ENCODE results near the gene PLAA. TPM values are rescaled to one million over a fixed set of nuclear protein-coding genes. Genes with fewer than 3 reads are reported as not detected.

The PLAA gene
- total RNA-seq, 1 experiment from 2014 or later: 41.2 TPM

DNA sequence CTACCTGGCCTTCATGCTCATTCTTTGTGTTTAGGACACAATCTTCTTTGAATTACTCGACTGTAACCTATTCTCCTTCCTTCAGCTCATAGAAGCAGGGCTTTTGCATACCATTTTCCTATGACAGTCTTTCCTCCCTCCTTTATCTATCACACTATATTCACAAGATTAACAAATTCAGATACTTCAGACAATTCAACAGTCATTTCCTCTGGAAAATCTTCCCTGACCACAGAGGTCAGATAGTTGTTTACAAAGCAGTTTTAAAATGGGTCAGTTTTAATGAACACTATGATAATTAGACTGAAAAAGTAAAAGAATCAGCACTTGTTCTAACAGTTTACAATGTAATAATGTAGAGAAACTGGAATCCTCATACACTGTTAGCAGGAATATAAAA lies 58.8 kb downstream of the PLAA start (continued):
- TF ChIP-seq, protein P1, sequence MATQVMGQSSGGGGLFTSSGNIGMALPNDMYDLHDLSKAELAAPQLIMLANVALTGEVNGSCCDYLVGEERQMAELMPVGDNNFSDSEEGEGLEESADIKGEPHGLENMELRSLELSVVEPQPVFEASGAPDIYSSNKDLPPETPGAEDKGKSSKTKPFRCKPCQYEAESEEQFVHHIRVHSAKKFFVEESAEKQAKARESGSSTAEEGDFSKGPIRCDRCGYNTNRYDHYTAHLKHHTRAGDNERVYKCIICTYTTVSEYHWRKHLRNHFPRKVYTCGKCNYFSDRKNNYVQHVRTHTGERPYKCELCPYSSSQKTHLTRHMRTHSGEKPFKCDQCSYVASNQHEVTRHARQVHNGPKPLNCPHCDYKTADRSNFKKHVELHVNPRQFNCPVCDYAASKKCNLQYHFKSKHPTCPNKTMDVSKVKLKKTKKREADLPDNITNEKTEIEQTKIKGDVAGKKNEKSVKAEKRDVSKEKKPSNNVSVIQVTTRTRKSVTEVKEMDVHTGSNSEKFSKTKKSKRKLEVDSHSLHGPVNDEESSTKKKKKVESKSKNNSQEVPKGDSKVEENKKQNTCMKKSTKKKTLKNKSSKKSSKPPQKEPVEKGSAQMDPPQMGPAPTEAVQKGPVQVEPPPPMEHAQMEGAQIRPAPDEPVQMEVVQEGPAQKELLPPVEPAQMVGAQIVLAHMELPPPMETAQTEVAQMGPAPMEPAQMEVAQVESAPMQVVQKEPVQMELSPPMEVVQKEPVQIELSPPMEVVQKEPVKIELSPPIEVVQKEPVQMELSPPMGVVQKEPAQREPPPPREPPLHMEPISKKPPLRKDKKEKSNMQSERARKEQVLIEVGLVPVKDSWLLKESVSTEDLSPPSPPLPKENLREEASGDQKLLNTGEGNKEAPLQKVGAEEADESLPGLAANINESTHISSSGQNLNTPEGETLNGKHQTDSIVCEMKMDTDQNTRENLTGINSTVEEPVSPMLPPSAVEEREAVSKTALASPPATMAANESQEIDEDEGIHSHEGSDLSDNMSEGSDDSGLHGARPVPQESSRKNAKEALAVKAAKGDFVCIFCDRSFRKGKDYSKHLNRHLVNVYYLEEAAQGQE (IDR thresholded peaks at IDR 0.05; ENCODE audit: low read depth): no peak
- TF ChIP-seq TCF7L2 (IDR thresholded peaks at IDR 0.05; ENCODE audit: borderline replicate concordance, extremely low read depth, insufficient read depth, insufficient read length): no peak
- no peak for TF ChIP-seq SIN3A (IDR thresholded peaks at IDR 0.05; ENCODE audit: low read depth)

DNA sequence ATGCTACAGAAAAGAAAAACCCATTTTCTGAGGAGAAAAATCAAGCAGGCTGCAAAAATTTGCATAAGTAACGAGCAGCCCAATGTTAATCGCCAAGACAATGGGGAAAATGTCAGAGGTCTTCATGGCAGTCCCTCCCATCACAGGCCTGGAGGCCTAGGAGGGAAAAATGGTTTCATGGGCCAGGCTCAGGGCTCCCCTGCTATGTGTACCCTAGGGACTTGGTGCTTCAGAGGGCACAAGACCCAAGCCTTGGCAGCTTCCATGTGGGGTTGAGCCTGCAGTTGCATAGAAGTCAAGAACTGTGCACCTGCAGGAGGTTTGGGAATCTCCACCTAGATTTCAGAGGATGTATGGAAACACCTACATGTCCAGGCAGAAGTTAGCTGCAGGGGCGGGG lies 64.9 kb downstream of the PLAA start:
- Histone ChIP-seq H3K9me3 (ENCODE audit: control insufficient read depth in 1 of 2, insufficient read depth in 1 of 2, low read depth in 1 of 2, low read length in 2 of 2) (peaks cover 0 to 8% of the 10 kb centered on the region in 2 experiments; a peak in 1 of 4 replicates), H3K4me3 (replicated peaks in 1 of 2; ENCODE audit: low read depth in 1 of 2, low read length in 2 of 2) (no peak overlapping the region), H3K79me2 (ENCODE audit: insufficient read depth, low read length) (peaks cover 23% of the 10 kb centered on the region), H3K9me2 (ENCODE audit: insufficient read depth) (no peaks in the 10 kb centered on the region), H3K27ac (ENCODE audit: low read depth, low read length) (no peak overlapping the region), H2AFZ (ENCODE audit: low read depth, low read length, poor library complexity, severe bottlenecking) (no peak overlapping the region), H3K36me3 (ENCODE audit: control insufficient read depth in 1 of 2, insufficient read depth in 2 of 2, low read length in 2 of 2) (peaks cover 7 to 19% of the 10 kb centered on the region in 2 experiments; a peak in 3 of 4 replicates), H3K4me2 (ENCODE audit: low read length) (no peak overlapping the region), H3K9ac (ENCODE audit: low read length) (no peak overlapping the region), H3K27me3 (ENCODE audit: insufficient read depth, low read length) (no peaks in the 10 kb centered on the region), H3K4me1 (ENCODE audit: control insufficient read depth in 1 of 2, insufficient read depth in 2 of 2, low read length in 2 of 2) (no peaks in the 10 kb centered on the region), H4K20me1 (ENCODE audit: insufficient read depth) (no peaks in the 10 kb centered on the region; the same call in 1 of the 2 replicates)
- ChIA-PET RAD21 (ENCODE audit: low non-redundant PET in 1 of 2, low total read pairs in 2 of 2, uncharacterized antibody in 2 of 2, unreplicated experiment in 2 of 2) (no interaction called here), CTCF (no interaction called here), POLR2A (no interaction called here)
- intact Hi-C loops (cut with micrococcal nuclease): no loop called here
- no peak for DNase-seq (ENCODE audit: low read depth, low spot score)
- no peak for ATAC-seq
- no TSS peak for BruUV-seq (replicated peaks)
- TF ChIP-seq EZH2 (IDR thresholded peaks at IDR 0.05): no peak
- TF ChIP-seq YY1 (IDR thresholded peaks at IDR 0.05; ENCODE audit: extremely low read depth, insufficient replicate concordance, low read depth, low read length): no peak
- TF ChIP-seq EZH2phosphoT487 (IDR thresholded peaks at IDR 0.05; ENCODE audit: borderline replicate concordance): no peak

All from HCT116 (cell line).